Mononuclear cell (primary cell): ENCODE measurements around the gene CNTN4. TPM values are rescaled to one million over a fixed set of nuclear protein-coding genes. Genes with fewer than 3 reads are reported as not detected.

Experiments used
- H3K27me3 ChIP-seq: 2 replicates; pipeline ENCODE4 v1.6.0; 2011; ENCODE audit warnings: low read length, control low read depth; ENCODE audit not compliant: insufficient read depth
- H3K4me1 ChIP-seq: 2 replicates; pipeline ENCODE4 v1.5.1; 2011; ENCODE audit warnings: mild to moderate bottlenecking, low read length, control low read depth; ENCODE audit not compliant: insufficient read depth
- H3K4me3 ChIP-seq: 2 replicates; pipeline ENCODE4 v1.5.1; 2011; ENCODE audit warnings: mild to moderate bottlenecking, low read length, moderate library complexity
- H3K9me3 ChIP-seq: 2 replicates; pipeline ENCODE4 v1.5.1; 2011; ENCODE audit warnings: low read depth, mild to moderate bottlenecking, control low read depth, low read length
- total RNA-seq: library from RNA; depleted of rRNA; stranded (reverse); fragments of >200 nt; gene quantifications from one replicate; pipeline ENCODE4 v1.2.3, GENCODE V29; 2012

Gene CNTN4
- total RNA-seq, 1 donor, result not detected

DNA sequence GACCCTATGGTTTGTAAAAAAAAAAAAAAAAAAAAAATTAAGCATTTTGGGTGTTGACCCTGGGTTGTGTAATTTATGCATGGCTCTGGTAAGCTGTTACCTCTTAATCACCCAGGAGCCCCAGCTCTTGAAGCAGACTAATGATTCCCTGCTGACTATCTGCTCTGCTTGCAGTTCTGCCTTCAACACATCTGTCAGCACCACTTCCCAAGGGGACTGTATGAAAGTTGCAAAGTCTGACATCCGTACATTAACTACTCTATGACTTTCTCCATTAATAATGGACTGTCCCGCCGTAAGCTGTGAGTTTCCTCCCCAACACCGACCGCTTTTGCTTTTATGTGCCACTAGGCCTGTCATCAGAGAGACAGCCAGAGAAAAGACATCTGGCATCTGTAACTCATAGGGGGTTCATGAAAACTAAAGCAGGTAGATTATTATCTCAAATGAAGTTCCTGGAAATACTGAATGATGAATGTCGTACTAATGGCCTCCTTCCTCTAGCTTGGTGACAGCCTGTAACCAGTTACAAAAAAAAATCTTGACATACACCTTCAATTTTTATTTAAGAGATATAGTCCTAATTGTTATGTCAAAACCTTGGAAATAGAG, 740.0 kb downstream of the CNTN4 start:
- no peaks in the 10 kb centered on the region for H3K4me1 ChIP-seq
- no peaks in the 10 kb centered on the region for H3K27me3 ChIP-seq
- no peak overlapping the region for H3K4me3 ChIP-seq
- H3K9me3 ChIP-seq, result no peaks in the 10 kb centered on the region

GRCh38 chr3:2839876-2840275, 741.2 kb downstream of the CNTN4 start:
- H3K4me1 ChIP-seq, result no peaks in the 10 kb centered on the region
- H3K27me3 ChIP-seq, result no peaks in the 10 kb centered on the region

GRCh38 chr3:2847062-2847841, 748.6 kb downstream of the CNTN4 start:
- Histone ChIP-seq H3K4me3 (no peak overlapping the region), H3K9me3 (no peaks in the 10 kb centered on the region), H3K27me3 (no peaks in the 10 kb centered on the region), H3K4me1 (no peaks in the 10 kb centered on the region)

More at GRCh38 chr3:2839876-2840275, 741.2 kb downstream of the CNTN4 start:
- Histone ChIP-seq H3K4me3 (no peak overlapping the region), H3K9me3 (no peaks in the 10 kb centered on the region)

GRCh38 chr3:2849092-2849491, 750.4 kb downstream of the CNTN4 start:
- Histone ChIP-seq H3K27me3 (no peaks in the 10 kb centered on the region), H3K9me3 (no peaks in the 10 kb centered on the region), H3K4me3 (no peak overlapping the region), H3K4me1 (no peaks in the 10 kb centered on the region)

DNA sequence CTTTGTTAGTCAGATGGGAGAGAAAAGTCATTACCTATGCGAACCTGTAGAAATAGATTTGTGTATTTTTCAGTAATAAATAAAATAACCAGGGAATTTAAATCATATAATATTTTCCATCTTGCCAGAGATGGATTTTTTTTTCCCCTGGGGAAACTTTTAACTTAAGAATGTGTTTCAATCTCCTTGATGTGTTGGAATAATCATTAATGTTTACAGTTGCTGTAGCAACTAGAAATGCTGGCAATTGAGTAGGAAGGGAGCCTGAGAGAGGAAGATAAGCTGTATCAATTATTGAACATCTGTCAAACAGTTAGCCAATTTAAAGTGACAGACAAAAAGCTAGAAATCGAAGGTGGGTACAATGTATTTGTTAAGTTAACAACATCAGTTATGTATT, 752.0 kb downstream of the CNTN4 start:
- H3K9me3 ChIP-seq, result no peaks in the 10 kb centered on the region
- H3K4me1 ChIP-seq, result no peaks in the 10 kb centered on the region
- H3K4me3 ChIP-seq, result no peak overlapping the region
- no peaks in the 10 kb centered on the region for H3K27me3 ChIP-seq

- no peak overlapping the region for H3K4me3 ChIP-seq
- H3K9me3 ChIP-seq, result no peaks in the 10 kb centered on the region
- H3K27me3 ChIP-seq, result no peaks in the 10 kb centered on the region
- no peaks in the 10 kb centered on the region for H3K4me1 ChIP-seq
Measured at GRCh38 chr3:2851361-2851760, 752.7 kb downstream of the CNTN4 start.

DNA sequence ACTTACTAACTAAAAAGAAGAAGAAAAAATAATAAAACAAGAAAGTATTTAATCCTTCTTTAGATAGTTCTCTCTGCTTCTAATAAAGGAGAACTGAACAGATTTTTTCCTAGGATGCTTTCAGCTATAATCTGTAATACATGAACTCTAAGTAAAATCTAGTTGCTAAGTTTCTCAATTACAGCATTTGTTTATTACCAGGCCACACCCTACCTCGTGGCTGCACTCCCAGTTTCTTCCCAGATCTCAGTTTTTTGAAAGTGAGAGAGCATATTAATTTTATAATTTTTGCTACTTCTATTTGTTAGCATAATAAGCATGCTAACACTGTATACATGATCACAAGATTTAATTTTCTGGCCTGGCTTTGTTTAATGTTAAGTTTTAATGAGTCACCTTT, 753.2 kb downstream of the CNTN4 start:
- H3K4me1 ChIP-seq, result no peaks in the 10 kb centered on the region
- no peaks in the 10 kb centered on the region for H3K9me3 ChIP-seq
- no peak overlapping the region for H3K4me3 ChIP-seq
- no peaks in the 10 kb centered on the region for H3K27me3 ChIP-seq

- Histone ChIP-seq H3K4me3 (no peak overlapping the region), H3K27me3 (no peaks in the 10 kb centered on the region), H3K9me3 (no peaks in the 10 kb centered on the region), H3K4me1 (no peaks in the 10 kb centered on the region)
Measured at GRCh38 chr3:2853651-2854050, 755.0 kb downstream of the CNTN4 start.

DNA sequence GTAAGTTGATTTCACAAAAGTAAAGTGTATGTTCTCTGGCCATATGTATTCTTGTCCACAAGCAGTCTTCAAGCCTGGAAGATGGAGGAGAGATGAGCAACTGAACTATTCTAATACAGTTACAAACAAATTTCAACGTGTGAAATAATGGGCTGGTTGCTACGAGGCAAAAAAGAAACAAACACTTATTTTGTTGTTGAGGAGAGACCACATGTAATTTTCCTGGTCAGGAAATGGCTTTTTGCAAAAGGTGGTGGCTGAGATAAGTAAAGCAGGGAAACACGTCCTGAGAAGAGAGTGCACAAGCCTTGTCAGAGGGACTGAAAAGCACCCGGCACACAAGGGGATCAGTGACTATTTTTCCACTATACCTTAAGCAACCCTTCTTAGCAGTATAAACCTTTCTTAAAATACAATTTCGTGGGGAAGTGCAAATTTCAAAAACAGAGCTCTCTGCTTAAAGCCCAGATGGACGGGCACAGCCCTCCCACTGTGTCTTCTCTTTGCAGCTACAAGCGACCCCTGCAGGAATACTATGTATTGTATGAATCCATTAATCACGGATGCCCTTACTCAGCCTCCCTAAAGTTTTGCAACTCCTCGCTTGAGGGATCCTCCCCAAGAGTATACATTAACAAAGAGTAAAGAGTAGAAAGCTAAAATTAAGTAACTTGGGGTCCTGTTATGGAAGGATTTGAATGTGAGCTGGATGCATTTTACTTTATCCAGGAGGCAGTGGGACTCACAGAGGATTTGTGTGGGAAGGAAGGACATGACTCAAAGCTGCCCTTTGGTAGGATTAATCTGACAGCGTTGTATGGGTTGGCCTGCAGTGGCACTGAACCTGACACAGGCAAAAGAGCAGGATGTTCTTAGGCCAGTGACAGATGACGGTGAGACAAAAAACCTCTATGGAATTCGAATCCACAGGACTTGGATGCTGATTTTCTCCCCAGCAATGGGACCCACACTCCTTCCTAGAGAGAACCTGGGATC, 757.8 kb downstream of the CNTN4 start:
- no peaks in the 10 kb centered on the region for H3K4me1 ChIP-seq
- H3K9me3 ChIP-seq, result no peaks in the 10 kb centered on the region

GRCh38 chr3:2860626-2861025, 762.0 kb downstream of the CNTN4 start:
- Histone ChIP-seq H3K27me3 (no peaks in the 10 kb centered on the region), H3K4me1 (no peaks in the 10 kb centered on the region), H3K9me3 (no peaks in the 10 kb centered on the region), H3K4me3 (no peak overlapping the region)

More for the DNA sequence above, 757.8 kb downstream of the CNTN4 start:
- Histone ChIP-seq H3K27me3 (no peaks in the 10 kb centered on the region), H3K4me3 (no peak overlapping the region)

DNA sequence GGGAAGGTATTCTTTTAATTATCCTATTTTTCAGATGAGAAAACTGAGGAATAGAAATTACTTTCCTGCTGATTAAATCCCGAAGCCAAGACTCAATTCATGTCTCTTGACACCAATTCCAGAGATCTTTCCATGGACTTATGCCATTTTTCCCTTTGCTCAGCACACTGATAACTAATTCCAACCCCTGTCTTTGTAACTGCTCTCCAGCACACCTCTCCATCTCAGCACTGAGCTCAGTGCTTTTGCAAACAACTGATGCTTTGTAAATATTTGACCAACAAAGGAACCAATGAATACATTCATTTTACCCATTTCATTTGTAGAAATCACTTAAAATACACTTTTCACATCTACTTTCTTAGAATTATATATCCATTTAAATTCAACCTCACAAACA, 762.5 kb downstream of the CNTN4 start:
- Histone ChIP-seq H3K27me3 (no peaks in the 10 kb centered on the region), H3K9me3 (no peaks in the 10 kb centered on the region)

DNA sequence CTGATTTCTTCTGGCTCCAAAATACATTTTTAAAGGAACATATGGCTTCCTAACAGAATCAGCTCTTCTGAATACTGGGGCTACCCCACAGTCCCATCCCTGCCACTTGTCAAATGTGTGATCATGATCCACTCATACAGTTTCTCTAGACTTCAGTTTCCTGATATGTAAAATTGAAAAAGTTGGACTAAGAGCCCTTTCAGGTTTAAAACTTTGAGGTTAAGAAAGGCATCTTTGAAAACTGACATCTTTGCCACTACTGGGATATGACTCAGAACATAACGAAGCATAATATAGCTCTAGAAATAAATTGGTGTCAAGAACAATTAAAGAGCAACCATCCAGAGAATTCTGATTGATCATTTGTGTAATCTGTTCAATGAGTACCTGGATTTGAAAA, 763.3 kb downstream of the CNTN4 start:
- Histone ChIP-seq H3K9me3 (no peaks in the 10 kb centered on the region), H3K4me3 (no peak overlapping the region), H3K4me1 (no peaks in the 10 kb centered on the region), H3K27me3 (no peaks in the 10 kb centered on the region)

More for the DNA sequence above, 762.5 kb downstream of the CNTN4 start:
- no peak overlapping the region for H3K4me3 ChIP-seq
- no peaks in the 10 kb centered on the region for H3K4me1 ChIP-seq

- H3K9me3 ChIP-seq, result no peaks in the 10 kb centered on the region
- H3K4me1 ChIP-seq, result no peaks in the 10 kb centered on the region
- H3K4me3 ChIP-seq, result no peak overlapping the region
Measured at GRCh38 chr3:2862366-2862765, 763.7 kb downstream of the CNTN4 start.

DNA sequence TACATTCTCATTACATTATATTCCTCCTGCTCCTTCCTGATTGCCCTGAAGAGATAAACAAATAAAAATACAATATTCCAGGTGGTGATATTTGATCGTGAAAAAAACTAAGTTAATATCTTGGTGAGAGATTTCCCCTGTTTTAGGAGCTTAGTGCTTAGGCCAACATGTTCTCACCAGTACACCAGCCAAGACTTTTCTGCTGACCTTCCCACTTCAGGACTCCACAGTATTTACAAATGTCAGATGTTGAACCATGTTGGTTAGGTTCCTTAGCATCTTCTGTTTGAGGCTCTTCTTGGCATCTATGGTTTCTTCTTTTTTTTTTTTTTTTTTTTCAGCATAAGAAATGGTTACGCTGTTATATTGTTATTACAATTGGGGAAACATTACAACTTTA, 764.5 kb downstream of the CNTN4 start:
- Histone ChIP-seq H3K4me3 (no peak overlapping the region), H3K27me3 (no peaks in the 10 kb centered on the region)

More at GRCh38 chr3:2862366-2862765, 763.7 kb downstream of the CNTN4 start:
- H3K27me3 ChIP-seq, result no peaks in the 10 kb centered on the region

DNA sequence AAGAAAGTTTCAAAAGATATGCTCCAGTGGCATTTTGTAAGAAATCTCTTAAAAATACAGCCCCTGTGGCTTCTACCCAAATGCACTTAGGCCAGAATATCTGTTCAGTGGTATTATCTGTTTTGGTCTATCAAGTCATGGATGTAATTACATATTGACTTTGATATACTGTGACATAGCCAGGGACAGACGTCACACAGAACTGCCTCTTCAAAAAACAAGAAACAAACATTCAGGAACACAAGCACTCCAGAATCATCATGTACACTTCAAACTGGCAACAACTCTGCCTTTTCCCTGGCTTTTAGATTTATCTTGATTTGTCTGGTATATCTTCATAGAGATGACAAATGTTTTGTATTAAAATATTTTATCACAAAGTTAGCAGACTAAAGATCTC, 771.2 kb downstream of the CNTN4 start:
- Histone ChIP-seq H3K9me3 (no peaks in the 10 kb centered on the region), H3K27me3 (no peaks in the 10 kb centered on the region), H3K4me3 (no peak overlapping the region), H3K4me1 (no peaks in the 10 kb centered on the region)

More for the DNA sequence above, 764.5 kb downstream of the CNTN4 start:
- no peaks in the 10 kb centered on the region for H3K4me1 ChIP-seq
- no peaks in the 10 kb centered on the region for H3K9me3 ChIP-seq
